GM18873 (cell line): ENCODE measurements around the gene FNTB.

Experiments
- ATAC-seq: cut with Tn5 transposase; IDR thresholded peaks from one replicate; pipeline ENCODE4 v1.9.1; 2021; ENCODE audit warnings: mild to moderate bottlenecking, moderate library complexity, moderate number of reproducible peaks; ENCODE audit not compliant: unreplicated experiment, low FRiP score

The FNTB gene

GRCh38 chr14:65106736-65107135, 120.0 kb downstream of the FNTB start:
- no peak for ATAC-seq

GRCh38 chr14:65107200-65107599, 120.5 kb downstream of the FNTB start:
- ATAC-seq, result no peak

- no peak for ATAC-seq
Observed at GRCh38 chr14:65109357-65109756, 122.7 kb downstream of the FNTB start.

DNA sequence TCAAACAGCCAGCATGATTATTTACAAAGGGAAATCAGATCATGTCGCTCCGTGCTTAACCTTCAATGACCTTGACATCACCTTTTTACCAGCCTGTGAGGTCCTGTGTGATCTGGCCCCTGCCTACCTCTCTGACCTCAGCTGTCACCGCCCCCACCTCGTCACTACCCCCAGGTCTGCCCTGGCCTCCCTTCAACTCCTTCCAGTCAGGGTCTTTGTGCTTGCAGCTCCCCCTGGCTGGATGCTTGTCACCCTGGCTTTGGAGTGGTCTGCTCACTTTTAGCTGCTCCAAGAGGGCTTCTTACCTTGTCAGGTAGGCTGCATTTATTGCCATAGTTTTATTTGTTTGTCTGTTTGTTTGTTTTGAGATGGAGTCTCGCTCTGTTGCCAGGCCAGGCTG, 123.8 kb downstream of the FNTB start:
- ATAC-seq, result no peak
